GM18520 (cell line): ENCODE measurements around the gene EEF2.
"Not testable (repeated sequence)": the region's sequence is repeated elsewhere in the genome, so short reads cannot be mapped to it uniquely, and the experiment has no call there.

Source experiments
- ATAC-seq: cut with Tn5 transposase; IDR thresholded peaks from one replicate; pipeline ENCODE4 v1.9.1; 2021; ENCODE audit not compliant: unreplicated experiment

Gene EEF2

GRCh38 chr19:3970808-3971598 lies 14.3 kb downstream of the EEF2 start, which contains the start of gene DAPK3:
DAPK3 (minus strand) TSS chr19:3971099; CDS start chr19:3969735, 1,364 bp downstream.
- peak; percentile 93 for ATAC-seq

- no peak for ATAC-seq
These were observed 14.9 kb downstream of the EEF2 start for GRCh38 chr19:3970313-3970807.

- ATAC-seq = no peak
These were observed 15.6 kb downstream of the EEF2 start for GRCh38 chr19:3969435-3970312.

GRCh38 chr19:3968556-3969434 lies 16.5 kb downstream of the EEF2 start:
- ATAC-seq = no peak

GRCh38 chr19:3967983-3968382 lies 17.3 kb downstream of the EEF2 start:
- ATAC-seq = not testable (repeated sequence)

- no peak for ATAC-seq
These were observed 18.9 kb downstream of the EEF2 start for GRCh38 chr19:3966051-3967017.

GRCh38 chr19:3964256-3965194 lies 20.7 kb downstream of the EEF2 start:
- no peak for ATAC-seq

- no peak for ATAC-seq
These were observed 21.6 kb downstream of the EEF2 start for GRCh38 chr19:3963458-3964255.

GRCh38 chr19:3961007-3961406 lies 24.3 kb downstream of the EEF2 start:
- no peak for ATAC-seq

GRCh38 chr19:3959766-3960131 lies 25.5 kb downstream of the EEF2 start:
- ATAC-seq = no peak

- no peak for ATAC-seq
These were observed 26.2 kb downstream of the EEF2 start for GRCh38 chr19:3958836-3959765.

GRCh38 chr19:3955688-3956087 lies 29.6 kb downstream of the EEF2 start:
- no peak for ATAC-seq

GRCh38 chr19:3955276-3955675 lies 30.0 kb downstream of the EEF2 start:
- ATAC-seq = not testable (repeated sequence)

- no peak for ATAC-seq
These were observed 31.2 kb downstream of the EEF2 start for GRCh38 chr19:3954107-3954506.

GRCh38 chr19:3952755-3953276 lies 32.4 kb downstream of the EEF2 start:
- ATAC-seq = not testable (repeated sequence)
